Gastroesophageal sphincter (tissue), 3 donors: ENCODE data around the gene SLIT3.

Experiments used
- CTCF ChIP-seq, 4 experiments: fragments of 200-600 bp in 2 of 4; fragments of 450-650 bp in 2 of 4; sonication (generic) in 1 of 4; IDR thresholded peaks; one replicate each; pipeline ENCODE4 v1.5.1; 2017 to 2019; ENCODE audit warnings: antibody characterized with exemption in 4 of 4, mild to moderate bottlenecking in 2 of 4, moderate library complexity in 2 of 4
- EP300 ChIP-seq: sonication (generic); formaldehyde crosslinking; IDR thresholded peaks from one replicate; pipeline ENCODE4 v1.6.1; 2017; ENCODE audit warnings: antibody characterized with exemption, mild to moderate bottlenecking
- POLR2A ChIP-seq, 2 donors: fragments of 450-650 bp; IDR thresholded peaks; one replicate each; pipeline ENCODE4 v1.6.1; 2017; ENCODE audit warnings: antibody characterized with exemption in 2 of 2, mild to moderate bottlenecking in 2 of 2, moderate library complexity in 1 of 2
- POLR2AphosphoS5 ChIP-seq: sonication (generic); formaldehyde crosslinking; IDR thresholded peaks from one replicate; pipeline ENCODE4 v1.6.1; 2017; ENCODE audit warnings: antibody characterized with exemption

- TF ChIP-seq CTCF (IDR thresholded peaks at IDR 0.05) = no peak
- no peak for TF ChIP-seq POLR2A (IDR thresholded peaks at IDR 0.05)
- TF ChIP-seq EP300 = no peak
- no peak for TF ChIP-seq POLR2AphosphoS5
Observed at GRCh38 chr5:168777651-168778050, 523.3 kb downstream of the SLIT3 start.
